CD4-positive, alpha-beta T cell treated with Interferon alpha-2 for 1 hour (primary cell): Measurements from ENCODE around the gene KYNU.
"Not testable (repeated sequence)": the region's sequence is repeated elsewhere in the genome, so short reads cannot be mapped to it uniquely, and the experiment has no call there.

Experiments
- DNase-seq, 2 donors: peaks; one replicate each; pipeline ENCODE4 v3.0.0-alpha.2; 2020 to 2022

The KYNU gene

DNA sequence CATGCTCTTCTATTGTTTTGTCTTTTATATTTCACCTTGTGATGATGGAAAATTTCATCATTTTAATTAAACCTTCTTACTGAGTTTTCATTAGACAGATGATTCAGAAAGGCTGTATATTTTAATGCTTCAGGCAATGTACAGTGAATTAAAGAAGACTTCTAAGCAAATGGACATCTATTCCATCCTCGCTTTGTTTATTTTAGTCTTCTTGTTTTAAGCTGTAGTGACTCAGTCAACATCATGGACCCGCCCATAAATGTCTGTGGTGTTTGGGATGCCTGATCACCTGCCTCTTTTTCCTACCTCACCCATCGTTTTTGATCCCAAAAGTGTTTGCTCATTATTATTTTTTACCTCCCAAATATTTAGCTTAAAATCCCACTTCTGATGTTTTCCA lies 43.1 kb downstream of the KYNU start:
- DNase-seq, result no peak

DNA sequence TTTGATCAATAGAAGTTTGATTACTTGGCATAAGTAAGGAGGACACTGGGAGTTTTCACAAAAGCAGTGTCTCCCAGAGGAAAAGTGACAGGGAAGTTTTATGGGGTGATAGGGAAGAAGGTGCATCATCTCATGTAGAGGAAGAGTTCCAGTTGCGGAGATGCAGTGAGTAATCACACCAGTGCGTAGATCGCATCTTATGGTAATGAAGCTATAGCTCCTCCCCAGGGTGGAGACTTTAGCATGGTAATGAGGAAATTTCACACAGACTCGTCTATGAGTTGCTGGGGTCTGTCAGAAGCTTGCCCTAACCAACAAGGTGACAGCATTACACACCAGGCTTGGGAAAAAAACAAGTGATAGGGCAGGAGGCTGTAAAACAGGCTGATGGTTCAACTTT lies 49.0 kb downstream of the KYNU start:
- no peak for DNase-seq

DNA sequence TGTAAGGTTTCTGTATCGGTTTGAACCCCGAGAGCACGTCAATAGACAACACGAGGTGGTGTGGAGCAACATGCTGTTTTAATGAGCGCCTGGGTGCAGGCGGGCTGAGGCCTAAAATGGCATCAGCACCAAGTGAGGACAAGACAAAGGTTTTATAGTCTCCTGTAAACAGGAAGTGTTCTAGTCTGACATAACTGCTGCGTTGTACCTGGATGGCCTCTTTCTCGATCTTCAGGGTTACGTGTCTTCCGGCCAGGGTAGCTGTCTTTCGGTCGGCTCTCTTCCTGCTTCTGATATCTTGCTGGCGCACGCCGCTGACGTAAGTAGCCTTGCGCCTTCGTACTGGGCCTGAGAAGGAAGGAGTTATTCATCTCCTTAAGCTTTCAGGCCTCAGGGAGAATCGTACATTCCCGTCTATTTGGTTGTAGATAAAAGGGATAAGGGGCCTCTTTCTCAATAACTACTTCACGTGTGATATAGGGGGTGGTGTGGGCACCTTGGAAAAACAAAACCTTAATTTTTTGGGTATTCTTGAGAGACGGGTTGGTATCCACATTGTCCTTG lies 53.5 kb downstream of the KYNU start:
- no peak for DNase-seq

DNA sequence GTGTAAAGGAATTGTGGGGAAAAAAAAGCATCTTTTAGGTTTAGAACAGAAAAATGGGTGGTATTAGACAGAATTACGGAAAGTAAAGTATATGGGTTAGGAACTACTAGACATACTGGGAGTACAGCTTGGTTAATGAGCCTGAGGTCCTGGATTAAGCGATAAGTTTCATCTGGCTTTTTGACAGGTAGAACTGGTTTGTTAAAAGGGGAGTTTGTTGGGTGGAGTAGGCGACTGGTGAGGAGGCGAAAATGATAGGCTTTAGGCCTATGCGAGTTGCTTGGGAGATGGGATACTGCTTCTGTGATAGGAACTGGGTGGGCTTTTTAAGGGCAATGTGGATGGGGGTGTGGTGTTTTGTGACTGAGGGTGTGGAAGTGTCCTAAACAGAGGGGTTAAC lies 56.5 kb downstream of the KYNU start:
- no peak for DNase-seq

DNA sequence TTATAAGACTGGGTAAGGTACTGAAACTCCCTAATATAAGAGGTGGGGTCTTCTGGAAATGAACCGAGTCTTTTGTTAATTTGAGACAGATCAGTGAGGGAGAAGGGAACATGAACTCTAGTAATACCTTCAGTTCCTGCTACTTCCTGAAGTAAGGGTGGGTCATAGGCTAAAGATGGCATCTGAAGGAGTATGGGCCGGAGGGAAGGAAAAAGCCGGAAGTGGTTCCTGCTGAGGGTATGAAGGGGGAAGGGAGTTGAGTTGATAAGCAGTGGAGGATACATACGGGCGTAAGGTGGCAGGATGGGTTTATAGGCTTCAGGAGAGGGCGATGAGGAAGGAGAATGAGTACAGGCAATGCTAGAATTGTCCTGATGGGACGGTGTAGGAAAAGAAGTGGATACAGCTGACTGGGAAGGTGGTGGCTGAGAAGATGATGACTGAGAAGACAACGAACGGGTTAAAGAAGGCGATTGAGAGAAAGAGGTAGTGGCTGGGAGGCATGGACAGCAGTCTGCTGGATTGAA lies 58.2 kb downstream of the KYNU start:
- no peak for DNase-seq

DNA sequence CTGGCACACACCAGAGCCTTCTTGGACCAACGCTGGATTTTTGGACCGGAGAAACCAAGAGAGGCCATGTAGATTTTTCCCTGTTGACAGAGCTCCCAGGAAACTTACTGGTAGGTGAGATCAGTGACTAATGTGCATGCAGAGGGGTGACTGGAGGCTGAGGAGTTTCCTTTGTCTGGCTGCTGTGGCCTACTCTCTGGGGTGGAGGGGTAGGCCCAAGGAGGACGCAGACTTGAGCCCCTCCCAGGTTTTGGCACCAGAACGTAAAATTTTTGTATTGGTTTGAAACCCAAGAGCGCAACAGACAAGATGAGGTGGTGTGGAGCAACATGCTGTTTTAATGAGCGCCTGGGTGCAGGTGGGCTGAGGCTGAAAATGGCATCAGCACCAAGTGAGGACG lies 59.2 kb downstream of the KYNU start:
- no peak for DNase-seq

DNA sequence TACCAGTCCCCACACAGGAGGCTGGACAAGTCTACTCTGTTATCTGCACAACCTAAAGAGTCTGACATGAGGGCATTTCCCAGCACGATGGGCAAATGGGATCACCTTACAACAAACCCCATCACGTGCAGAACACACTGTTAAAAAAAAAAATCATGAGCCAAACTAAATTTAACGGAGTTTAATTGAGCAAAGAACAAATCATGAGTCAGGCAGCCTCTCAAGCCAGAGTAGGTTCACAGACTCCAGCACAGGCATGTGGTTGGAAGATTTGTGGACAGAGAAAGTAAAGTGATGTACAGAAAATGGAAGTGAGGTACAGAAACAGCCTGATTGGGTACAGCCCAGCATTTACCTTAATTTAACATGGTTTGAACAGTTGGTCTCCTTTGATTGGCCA lies 59.9 kb downstream of the KYNU start:
- DNase-seq, result no peak

DNA sequence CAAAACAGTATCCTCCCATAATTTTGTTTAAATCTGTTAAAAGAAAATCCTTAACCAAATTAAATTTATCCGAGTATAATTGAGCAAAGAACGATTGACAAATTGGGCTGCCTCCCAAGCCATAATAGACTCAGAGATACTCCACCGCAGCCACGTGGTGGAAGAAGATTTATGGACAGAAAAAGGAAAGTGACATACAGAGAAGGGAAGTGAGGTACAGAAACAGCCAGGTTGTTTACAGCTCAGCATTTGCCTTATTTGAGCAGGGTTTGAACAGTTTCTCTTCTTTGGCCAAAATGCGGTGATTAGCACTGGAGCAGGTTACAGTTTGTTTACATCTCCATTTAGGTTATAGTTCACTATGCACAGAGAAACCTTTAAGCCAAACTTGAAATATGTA lies 60.8 kb downstream of the KYNU start:
- no peak for DNase-seq

DNA sequence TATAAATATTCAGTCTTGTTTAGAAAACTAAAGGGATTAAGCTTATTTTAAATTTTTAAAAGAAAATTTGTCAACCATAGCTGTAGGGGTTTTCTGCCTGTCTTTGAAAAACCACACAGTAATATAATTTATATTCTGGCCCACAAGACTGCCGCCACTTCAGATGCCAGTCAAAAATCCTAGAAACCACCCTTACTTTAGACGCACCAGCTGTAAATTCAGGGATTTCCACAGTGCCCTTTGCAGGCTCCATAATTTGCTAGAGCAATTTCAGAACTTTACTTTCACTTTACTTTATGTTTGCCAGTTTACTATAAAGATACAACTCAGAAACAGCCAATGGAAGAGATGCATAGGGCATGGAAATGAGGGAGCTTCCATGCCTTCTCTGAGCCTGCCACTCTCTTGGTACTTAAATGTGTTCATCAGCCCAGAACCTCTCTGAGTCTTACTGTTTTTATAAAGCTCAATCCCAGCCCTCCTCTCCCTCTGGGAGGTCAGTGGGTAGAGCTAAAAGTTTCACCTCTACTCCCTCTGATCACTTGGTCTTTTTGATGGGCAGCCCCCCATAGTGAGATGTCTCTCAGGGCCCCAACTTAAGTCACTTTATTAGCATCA lies 63.3 kb downstream of the KYNU start:
- no peak for DNase-seq

DNA sequence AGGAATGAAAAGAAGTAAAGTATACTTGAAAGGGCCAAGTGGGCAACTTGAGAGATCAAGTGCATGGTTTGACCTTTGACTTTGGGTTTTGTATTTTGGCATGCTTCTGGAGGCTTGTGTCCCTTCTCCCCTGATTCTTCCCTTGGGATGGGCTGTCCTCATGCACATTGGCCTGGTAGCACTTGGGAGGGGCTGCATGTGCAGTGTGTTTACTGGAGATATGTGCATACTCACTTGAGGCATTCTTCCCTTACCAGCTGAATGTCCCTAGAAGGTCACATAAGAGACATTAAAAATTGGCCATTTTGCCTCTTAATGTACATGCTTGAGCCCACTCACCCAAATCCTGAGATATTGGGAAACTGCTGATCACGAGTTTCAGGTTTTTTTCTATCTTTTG lies 65.2 kb downstream of the KYNU start:
- DNase-seq, result no peak

DNA sequence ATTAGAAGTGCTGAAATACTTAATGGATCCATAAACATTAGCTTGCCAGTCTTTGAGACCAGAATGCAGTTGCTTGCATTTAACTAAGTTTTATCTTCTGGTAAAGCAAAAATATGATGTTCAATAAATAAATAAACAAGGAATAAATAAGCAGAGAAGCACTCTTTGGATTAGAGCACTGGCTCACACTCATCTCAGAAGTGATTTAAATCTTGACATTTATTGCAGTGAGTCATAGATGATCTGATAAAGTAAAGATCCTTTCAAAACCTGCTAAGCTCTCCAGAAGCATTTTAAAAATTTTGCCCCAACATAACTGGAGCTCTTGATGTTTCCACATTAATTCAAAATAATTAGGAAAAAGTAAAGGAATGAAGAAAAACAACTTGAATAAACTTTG lies 66.8 kb downstream of the KYNU start:
- DNase-seq, result no peak

DNA sequence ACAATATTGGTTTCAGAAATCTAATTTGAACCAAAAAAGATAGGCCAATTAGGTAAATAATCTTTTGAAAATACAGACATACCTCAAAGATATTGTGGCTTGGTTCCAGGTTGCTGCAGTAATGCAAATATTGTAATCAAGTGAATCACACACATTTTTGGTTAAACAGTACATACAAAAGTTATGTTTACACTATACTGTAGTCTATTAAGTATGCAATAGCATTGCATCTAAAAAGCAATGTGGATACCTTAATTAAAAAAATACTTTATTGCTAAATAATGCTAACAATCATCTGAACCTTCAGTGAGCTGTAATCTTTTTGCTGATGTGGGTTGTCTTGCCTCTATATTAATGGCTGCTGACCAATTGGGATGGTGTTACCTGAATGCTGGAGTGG lies 67.3 kb downstream of the KYNU start:
- DNase-seq, result no peak

DNA sequence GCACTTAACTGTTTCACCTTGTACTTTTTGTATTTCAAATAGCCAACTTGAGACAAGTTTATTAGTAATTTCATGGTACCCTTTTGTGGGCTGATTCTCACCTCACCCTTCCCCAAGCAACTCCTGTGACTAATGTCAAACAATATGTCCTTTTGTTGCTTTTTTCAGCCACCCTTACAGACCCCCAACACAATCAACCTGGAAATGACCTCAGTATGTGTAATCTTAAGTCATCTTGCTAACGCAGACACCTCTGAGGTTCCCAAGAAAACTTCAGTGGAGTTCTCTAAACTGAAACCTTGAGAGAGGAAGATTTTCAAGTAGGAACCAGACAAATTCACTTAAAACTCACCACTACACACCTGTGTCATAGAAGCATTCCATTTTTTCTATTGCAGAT lies 69.5 kb downstream of the KYNU start:
- DNase-seq, result no peak

DNA sequence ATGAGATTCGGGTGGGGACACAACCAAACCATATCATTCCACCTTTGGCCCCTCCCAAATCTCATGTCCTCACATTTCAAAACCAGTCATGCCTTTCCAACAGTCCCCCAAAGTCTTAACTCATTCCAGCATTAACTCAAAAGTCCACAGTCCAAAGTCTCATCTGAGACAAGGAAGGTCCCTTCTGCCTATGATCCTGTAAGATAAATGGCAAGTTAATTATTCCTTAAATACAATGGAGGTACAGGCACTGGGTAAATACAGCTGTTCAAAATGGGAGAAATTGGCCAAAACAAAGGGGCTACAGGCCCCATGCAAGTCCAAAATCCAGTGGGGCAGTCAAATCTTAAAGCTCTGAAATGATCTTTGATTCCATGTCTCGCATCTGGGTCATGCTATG lies 71.3 kb downstream of the KYNU start:
- not testable (repeated sequence) for DNase-seq

DNA sequence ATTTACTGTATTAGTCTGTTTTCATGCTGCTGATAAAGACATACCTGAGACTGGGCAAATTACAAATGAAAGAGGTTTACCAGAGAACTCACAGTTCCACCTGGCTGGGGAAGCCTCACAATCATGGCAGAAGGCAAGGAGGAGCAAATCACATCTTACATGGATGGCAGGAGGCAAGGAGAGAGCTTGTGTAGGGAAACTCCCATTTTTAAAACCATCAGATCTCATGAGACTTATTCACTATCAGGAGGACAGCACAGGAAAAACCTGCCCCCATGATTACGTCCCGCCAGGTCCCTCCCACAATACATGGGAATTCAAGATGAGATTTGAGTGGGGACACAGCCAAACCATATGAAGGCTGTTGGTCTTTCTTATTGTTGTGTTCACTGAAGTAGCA lies 72.9 kb downstream of the KYNU start:
- DNase-seq, result not testable (repeated sequence)

DNA sequence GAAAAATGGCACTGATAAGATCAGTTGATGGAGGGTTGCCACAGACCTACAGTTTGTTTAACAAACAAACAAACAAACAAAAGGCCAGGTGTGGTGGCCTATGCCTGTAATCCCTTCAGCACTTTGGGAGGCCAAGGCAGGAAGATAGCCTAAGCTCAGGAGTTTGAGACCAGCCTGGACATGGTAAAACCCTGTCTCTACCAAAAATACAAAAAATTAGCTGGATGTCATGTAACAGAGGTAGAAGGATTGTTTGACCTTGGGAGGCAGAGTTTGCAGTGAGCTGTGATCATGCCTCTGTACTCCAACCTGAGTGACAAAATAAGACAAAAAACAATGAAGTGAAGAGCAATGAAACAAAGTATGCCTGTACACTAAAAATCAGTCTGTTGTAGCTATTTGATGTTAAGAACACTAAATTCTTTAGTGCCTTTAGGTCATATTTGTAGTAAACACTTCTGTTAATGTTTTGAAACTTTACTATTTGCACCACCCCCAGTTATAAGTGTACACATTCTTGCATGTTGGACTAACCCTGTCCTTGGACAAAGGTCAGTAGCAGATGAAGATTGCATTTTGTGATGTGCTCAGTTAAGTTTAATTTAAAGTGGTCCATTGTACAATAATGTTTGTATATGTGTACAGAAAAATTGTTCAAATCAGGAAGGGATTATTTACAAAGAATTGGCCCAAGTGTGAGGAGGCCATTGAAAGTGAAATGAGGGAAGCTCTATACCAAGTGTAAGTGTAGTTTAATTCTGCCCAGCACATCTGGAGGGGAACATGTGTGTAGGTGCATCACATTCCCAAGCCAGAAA lies 73.9 kb downstream of the KYNU start:
- DNase-seq, result no peak

DNA sequence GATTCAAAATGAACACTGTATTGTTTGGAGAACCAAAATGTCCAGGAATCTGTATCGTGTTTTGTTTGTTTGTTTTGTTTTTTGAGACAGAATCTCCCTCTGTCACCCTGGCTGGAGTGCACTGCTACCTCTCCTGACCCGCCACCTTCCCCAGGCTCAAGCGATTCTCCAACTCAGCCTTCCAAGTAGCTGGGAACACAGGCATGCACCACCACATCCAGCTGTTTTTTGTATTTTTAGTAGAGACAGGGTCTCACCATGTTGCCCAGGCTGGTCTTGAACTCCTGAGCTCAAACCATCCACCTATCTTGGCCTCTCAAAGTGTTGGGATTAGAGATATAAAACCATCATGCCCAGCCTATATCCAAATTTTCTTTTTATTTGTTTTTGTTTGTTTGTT lies 74.6 kb downstream of the KYNU start:
- DNase-seq, result no peak

DNA sequence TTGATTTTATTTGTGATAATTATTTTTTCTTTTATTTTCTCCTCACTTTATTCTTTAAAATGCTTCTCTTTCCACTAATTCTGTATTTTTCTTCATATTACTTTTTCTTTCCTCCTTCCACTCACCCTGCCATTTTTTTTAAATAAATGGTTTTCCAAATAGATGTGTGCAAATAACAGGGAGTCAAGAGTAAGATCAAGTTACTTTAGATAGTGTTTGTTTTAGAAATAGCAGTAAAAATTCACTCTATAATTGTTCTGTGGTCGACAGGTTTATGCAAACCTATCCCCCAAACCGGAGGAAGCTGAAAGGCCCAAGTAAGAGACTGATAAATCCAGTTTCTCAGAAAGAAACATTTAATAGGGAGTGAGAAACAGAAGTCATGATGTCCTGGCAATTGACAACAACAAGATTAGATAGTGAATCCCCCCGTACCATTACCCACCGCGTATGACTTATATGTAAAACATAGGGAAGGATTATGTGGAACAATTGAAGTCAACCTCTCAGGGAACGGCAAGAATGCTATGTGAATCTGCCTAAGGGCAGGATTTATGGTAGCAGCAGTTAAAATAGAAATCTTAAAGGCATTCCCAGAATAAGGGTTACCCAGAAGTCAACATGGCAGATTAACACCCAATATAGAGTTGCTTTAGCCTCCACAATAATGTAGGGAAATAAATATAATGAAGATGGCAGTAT lies 75.5 kb downstream of the KYNU start:
- no peak for DNase-seq

DNA sequence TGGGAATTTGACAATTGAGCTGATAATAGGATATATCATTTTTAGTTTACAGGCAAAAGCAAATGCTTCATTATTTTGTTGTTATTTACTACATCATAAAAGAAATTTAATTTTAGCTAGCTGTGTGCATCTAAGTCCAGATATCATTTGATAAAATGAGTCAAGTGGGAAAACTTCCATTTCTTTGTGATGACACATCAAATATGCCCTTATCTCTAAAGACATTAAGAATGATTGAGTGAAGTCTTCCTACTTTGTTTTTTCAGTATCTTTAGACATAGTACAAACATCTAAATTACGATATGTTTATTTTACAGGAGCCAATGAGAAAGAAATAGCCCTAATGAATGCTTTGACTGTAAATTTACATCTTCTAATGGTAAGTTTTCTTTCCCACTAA lies 77.0 kb downstream of the KYNU start:
- no peak for DNase-seq

DNA sequence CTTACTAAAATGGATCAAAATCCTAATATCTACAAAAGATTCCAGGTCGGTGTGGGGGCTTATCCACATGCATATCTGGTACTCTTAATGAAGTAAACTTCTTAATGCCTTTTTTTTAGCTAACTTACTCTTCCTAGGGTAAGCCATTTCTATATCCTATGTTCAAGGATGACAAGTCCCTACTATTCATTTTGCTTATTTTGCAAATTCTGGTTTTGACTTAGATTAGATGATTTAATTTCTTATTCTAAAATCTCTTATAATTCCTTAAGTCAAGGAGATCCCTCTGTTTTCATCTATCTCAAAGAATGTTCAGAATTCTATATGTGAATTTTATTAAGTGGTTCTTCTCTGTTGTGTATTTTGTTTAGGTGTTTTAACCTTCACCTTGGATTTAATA lies 79.7 kb downstream of the KYNU start:
- DNase-seq, result no peak

DNA sequence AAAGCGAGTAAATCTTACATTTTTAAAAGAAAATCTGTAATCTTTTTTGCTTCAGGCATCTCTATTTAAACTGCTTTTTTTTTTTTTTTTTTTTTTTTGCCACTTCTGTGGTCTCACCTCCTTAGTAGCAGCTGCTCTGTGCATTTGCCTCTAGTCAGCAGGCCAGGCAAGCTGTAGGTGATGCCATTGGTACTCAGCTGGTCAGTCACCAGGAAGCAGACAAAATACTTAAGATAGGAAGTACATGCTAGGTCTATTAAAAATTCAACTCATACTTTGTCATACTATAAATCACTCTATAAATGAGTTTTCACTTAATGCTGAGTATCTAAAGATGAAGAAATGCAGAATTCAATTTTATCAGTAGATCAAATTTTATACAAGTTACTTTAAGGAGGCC lies 83.7 kb downstream of the KYNU start:
- DNase-seq, result no peak

DNA sequence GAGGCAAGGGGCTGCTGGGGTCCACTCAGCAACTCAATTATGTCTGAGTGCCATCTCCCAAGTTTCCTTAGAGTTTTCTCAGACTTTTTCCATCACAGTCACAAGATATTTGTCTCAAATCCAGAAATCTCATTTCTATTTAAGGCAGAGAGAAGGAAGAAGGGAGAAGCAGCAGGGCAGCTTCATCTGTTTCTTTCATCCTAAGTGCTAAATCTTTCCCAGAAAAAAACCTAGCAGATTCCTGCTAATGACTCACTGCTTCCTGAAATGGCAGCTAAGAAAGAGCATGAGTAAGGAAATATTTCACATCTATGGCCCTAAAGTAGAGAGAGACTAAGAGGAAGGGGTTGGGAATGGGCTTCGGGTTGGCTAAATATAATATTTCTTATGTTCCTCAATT lies 88.0 kb downstream of the KYNU start:
- no peak for DNase-seq

DNA sequence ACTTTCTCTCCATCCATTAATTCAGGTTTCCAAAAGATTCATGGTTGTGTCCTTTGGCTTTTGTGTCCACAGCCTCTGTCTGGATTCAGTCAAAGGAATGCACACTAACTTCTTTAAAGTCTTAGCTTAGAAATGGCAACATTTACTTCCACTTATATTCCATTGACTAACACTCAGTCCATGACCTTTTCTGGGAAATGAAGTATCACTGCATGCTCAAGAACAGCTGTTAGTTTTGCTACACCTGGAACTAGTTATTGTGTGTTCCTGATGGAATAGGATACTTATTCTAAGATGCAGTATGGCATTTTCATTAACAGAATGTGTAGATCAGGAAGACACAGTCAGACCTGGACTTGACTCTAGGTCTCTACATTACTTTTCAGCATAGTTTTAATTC lies 88.8 kb downstream of the KYNU start:
- no peak for DNase-seq

DNA sequence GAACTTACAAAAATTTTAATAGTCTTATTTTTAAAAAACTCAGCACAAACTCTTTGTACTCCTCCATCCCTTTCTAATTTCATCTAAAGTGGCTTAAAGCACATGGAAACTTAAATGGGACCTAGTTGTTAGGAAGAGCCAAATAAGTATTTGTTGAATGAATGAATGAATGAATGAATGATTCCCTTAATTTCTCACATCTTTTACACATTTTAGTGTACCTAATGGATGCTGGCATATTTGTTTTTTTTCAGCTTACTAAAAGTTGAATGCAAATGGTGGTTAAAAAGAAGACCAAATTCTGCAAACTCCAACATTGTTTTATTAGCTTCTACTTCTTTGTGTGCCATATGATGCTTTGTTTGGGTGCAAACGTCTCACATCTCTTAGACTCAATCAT lies 89.6 kb downstream of the KYNU start:
- no peak for DNase-seq
